ENCODE results near the gene ZDHHC14. TPM values are rescaled to one million over a fixed set of nuclear protein-coding genes. Genes with fewer than 3 reads are reported as not detected.

The ZDHHC14 gene
- total and polyA plus RNA-seq, 9 donors = 4.9 to 16.4 (median 5.9) TPM

DNA sequence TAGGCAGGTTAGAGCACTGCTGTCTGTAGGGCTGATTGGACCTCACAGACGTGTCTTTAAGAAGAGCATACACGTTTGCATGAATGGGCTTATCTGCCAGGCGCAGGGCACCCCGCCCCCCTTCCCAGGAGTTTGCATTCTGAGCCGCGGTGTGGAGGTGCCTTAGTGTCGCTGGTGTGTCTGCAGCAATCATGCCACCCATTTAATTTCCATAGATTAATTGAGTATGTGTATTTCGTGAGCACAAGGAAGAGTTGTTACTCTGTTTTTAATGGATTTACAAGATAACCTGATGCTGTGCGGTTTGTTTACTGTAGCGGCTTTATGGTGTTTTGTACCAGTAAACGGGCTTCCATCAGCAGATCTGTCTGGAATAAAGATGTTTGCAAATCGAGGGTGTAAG is 107.7 kb downstream of the ZDHHC14 start:
- 77 to 81% (median 77%) methylated on average over 12 of the region's 12 CpGs for WGBS, 3 donors
- Histone ChIP-seq H3K27ac (no peak overlapping the region), H3K36me3 (no peaks in the 10 kb centered on the region), H3K9me3 (no peaks in the 10 kb centered on the region), H3K27me3 (no peaks in the 10 kb centered on the region), H3K4me1 (ENCODE audit: insufficient read depth) (no peaks in the 10 kb centered on the region), H3K4me3 (no peak overlapping the region)
- TF ChIP-seq EP300 (IDR thresholded peaks at IDR 0.05) (no peak), CTCF (IDR thresholded peaks at IDR 0.05) (no peak), POLR2A (IDR thresholded peaks at IDR 0.05) (no peak)
- intact Hi-C loops (cut with DNase I) = no loop called here
- no peak for DNase-seq

DNA sequence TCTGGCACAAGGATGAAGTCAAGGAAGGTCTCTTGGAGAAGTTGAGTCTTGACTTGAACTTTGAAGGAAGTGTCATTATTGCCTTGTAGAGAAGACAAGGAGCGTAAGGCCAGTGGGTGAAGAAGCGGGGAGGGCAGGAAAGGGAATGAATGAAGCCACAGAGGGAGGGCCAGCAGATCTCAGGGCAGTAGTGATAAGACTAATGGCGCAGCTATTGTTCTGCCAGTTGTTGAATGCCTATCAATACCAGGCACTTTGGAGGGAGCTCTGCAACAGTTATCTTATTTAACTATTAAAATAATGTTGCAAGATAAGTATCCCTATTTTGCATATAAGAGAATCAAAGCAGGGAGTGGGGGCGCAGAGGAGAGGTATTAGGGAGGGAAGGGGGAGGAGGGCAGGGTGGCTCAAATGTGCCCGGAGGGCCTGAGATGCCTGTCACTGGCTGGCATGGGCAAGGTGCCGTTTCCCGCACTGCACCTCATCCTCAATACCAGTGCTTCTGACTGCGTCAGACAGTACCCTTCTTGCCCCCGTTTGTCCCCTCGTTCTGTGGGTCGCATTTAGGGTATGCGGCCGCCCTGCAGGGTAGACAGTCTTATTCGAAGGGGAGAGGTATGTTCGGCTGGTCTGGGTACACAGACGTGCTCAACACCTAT is 109.8 kb downstream of the ZDHHC14 start:
- H3K27ac ChIP-seq = no peak overlapping the region
- no peaks in the 10 kb centered on the region for H3K9me3 ChIP-seq
- no peak for TF ChIP-seq CTCF (IDR thresholded peaks at IDR 0.05)
- no peak for TF ChIP-seq POLR2A (IDR thresholded peaks at IDR 0.05)
- no peak for TF ChIP-seq EP300 (IDR thresholded peaks at IDR 0.05)
- H3K36me3 ChIP-seq = no peaks in the 10 kb centered on the region
- 95% methylated on average over 16 of the region's 16 CpGs for WGBS, 3 donors
- H3K4me1 ChIP-seq (ENCODE audit: insufficient read depth) = no peaks in the 10 kb centered on the region
- no peaks in the 10 kb centered on the region for H3K27me3 ChIP-seq
- intact Hi-C loops (cut with DNase I) = no loop called here
- no peak overlapping the region for H3K4me3 ChIP-seq
- DNase-seq = no peak

GRCh38 chr6:157491571-157492232 is 110.7 kb downstream of the ZDHHC14 start:
- Histone ChIP-seq H3K9me3 (no peaks in the 10 kb centered on the region), H3K27me3 (no peaks in the 10 kb centered on the region), H3K4me3 (no peak overlapping the region), H3K36me3 (no peaks in the 10 kb centered on the region), H3K4me1 (ENCODE audit: insufficient read depth) (no peaks in the 10 kb centered on the region), H3K27ac (no peak overlapping the region)
- 87 to 97% (median 94%) methylated on average over 20 of the region's 20 CpGs for WGBS, 3 donors
- intact Hi-C loops (cut with DNase I) = no loop called here
- no peak for TF ChIP-seq POLR2A (IDR thresholded peaks at IDR 0.05)
- TF ChIP-seq CTCF (IDR thresholded peaks at IDR 0.05) = no peak
- TF ChIP-seq EP300 (IDR thresholded peaks at IDR 0.05) = no peak
- no peak for DNase-seq

GRCh38 chr6:157492249-157492648 is 111.3 kb downstream of the ZDHHC14 start:
- H3K4me3 ChIP-seq = no peak overlapping the region
- H3K9me3 ChIP-seq = no peaks in the 10 kb centered on the region
- no peaks in the 10 kb centered on the region for H3K4me1 ChIP-seq (ENCODE audit: insufficient read depth)
- H3K27ac ChIP-seq = no peak overlapping the region
- DNase-seq = no peak
- no peaks in the 10 kb centered on the region for H3K27me3 ChIP-seq
- TF ChIP-seq EP300 (IDR thresholded peaks at IDR 0.05) (no peak), CTCF (IDR thresholded peaks at IDR 0.05) (no peak), POLR2A (IDR thresholded peaks at IDR 0.05) (no peak)
- 90 to 93% (median 92%) methylated on average over 12 of the region's 12 CpGs for WGBS, 3 donors
- intact Hi-C loops (cut with DNase I) = no loop called here
- H3K36me3 ChIP-seq = no peaks in the 10 kb centered on the region

Data from ovary (tissue), 9 donors.